Type B pancreatic cell (in vitro differentiated cells): ENCODE results near the gene MT1M. TPM values are rescaled to one million over a fixed set of nuclear protein-coding genes. Genes with fewer than 3 reads are reported as not detected.
A peak's percentile ranks its signal among the peaks of the same experiment; 100 is the strongest.

Experiments used
- DNase-seq: peaks from one replicate; pipeline ENCODE4 v3.0.0; 2021; ENCODE audit warnings: mixed read lengths; ENCODE audit not compliant: unreplicated experiment; ENCODE audit errors: extremely low spot score
- H3K27ac Mint-ChIP-seq: 2 replicates; pipeline ENCODE4 v1.8.0; 2021; ENCODE audit warnings: mild to moderate bottlenecking, mixed read lengths
- H3K27me3 Mint-ChIP-seq: 2 replicates; pipeline ENCODE4 v1.8.0; 2021; ENCODE audit warnings: mixed read lengths
- H3K36me3 Mint-ChIP-seq: 2 replicates; pipeline ENCODE4 v1.8.0; 2021; ENCODE audit warnings: mixed read lengths
- H3K4me1 Mint-ChIP-seq: one replicate; pipeline ENCODE4 v1.8.0; 2021; ENCODE audit warnings: mixed read lengths; ENCODE audit not compliant: unreplicated experiment
- H3K4me3 Mint-ChIP-seq: 2 replicates; pipeline ENCODE4 v1.8.0; 2021; ENCODE audit warnings: mild to moderate bottlenecking, mixed read lengths
- H3K9me3 Mint-ChIP-seq: 2 replicates; pipeline ENCODE4 v1.8.0; 2021; ENCODE audit warnings: mixed read lengths
- total RNA-seq: library from RNA; stranded (reverse); gene quantifications from 2 replicates; pipeline ENCODE4 v1.2.1, GENCODE V29; 2021; ENCODE audit warnings: low replicate concordance
- TF ChIP-seq, protein P1 (sequence below): fragments of 200-600 bp; sonication (generic); conservative IDR thresholded peaks from 2 replicates; pipeline ENCODE4 v1.5.0; 2021; ENCODE audit warnings: antibody characterized with exemption, mild to moderate bottlenecking

Gene MT1M
- total RNA-seq, 1 donor from 2014 or later: not detected

DNA sequence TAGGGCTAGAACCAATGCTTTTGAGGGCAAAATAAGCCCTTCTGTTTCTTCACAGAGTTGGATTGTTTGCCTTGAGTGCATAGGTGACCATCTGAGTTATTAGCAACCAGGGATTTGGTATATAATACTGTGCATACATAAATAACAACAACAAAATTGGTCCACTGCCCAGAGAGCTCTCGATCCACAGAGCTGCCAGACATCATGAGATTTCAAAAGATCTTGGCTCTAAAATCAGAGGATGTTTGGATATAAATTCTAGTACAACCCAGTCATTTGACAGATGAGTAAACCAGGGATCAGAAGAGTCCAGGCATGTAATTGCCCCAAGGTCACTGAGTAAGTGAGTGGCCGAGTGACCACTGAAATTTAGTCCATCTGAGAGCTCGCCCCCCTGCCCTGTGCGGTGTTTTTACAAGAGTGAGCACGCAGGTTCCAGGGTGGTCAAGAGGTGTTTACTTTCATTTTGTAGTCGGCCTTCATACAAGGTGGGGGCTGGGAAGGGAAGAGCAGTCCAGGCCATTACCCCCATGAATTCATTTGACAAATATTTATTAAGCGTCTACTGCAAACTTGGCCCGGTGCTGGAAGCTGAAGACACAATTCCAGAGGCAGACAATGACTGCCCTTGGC lies 25.9 kb upstream of the MT1M start:
- H3K4me1 Mint-ChIP-seq: peaks cover 40% of the 10 kb centered on the region
- TF ChIP-seq, protein P1, sequence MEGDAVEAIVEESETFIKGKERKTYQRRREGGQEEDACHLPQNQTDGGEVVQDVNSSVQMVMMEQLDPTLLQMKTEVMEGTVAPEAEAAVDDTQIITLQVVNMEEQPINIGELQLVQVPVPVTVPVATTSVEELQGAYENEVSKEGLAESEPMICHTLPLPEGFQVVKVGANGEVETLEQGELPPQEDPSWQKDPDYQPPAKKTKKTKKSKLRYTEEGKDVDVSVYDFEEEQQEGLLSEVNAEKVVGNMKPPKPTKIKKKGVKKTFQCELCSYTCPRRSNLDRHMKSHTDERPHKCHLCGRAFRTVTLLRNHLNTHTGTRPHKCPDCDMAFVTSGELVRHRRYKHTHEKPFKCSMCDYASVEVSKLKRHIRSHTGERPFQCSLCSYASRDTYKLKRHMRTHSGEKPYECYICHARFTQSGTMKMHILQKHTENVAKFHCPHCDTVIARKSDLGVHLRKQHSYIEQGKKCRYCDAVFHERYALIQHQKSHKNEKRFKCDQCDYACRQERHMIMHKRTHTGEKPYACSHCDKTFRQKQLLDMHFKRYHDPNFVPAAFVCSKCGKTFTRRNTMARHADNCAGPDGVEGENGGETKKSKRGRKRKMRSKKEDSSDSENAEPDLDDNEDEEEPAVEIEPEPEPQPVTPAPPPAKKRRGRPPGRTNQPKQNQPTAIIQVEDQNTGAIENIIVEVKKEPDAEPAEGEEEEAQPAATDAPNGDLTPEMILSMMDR: no peak
- H3K4me3 Mint-ChIP-seq: peak overlapping the region; percentile 27
- H3K9me3 Mint-ChIP-seq: no peaks in the 10 kb centered on the region
- H3K27ac Mint-ChIP-seq: no peak overlapping the region
- peaks cover 44% of the 10 kb centered on the region for H3K27me3 Mint-ChIP-seq
- H3K36me3 Mint-ChIP-seq: no peaks in the 10 kb centered on the region
- no peak for DNase-seq

DNA sequence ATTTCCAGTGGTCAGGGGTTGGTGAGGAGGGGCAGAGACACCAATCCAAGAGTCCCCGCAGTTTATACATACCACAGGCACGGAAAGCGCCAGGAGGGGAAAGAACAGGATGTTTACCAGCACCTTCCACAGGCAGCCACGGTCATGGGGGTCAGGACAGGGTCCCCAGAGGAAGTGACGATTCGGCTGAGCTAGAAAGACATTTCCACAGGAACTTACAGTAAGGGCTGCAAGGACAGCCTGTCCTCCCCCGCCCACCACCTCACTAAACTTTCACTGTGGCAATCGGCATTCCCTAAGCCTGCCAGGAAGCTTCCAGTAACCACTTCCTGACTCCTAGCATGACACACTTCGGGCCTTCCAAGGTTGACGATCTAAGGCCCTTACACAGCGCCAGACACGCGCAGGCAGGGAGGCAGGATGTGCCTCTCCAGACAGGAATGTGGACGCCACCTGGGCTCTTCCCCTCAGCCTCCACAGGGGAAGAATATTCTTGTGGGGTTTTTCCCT lies 25.3 kb upstream of the MT1M start:
- Mint-ChIP-seq H3K36me3 (no peaks in the 10 kb centered on the region), H3K4me3 (peak overlapping the region; percentile 27), H3K4me1 (peaks cover 40% of the 10 kb centered on the region), H3K27ac (peak overlapping the region; percentile 49), H3K9me3 (no peaks in the 10 kb centered on the region), H3K27me3 (peaks cover 38% of the 10 kb centered on the region)
- TF ChIP-seq, protein P1: no peak
- no peak for DNase-seq

- TF ChIP-seq, protein P1: no peak
- peak overlapping the region; percentile 49 for H3K27ac Mint-ChIP-seq
- H3K36me3 Mint-ChIP-seq: no peaks in the 10 kb centered on the region
- peaks cover 39% of the 10 kb centered on the region for H3K27me3 Mint-ChIP-seq
- H3K9me3 Mint-ChIP-seq: no peaks in the 10 kb centered on the region
- no peak for DNase-seq
- peak overlapping the region; percentile 62 for H3K4me3 Mint-ChIP-seq
- H3K4me1 Mint-ChIP-seq: peaks cover 40% of the 10 kb centered on the region
Observed at GRCh38 chr16:56607675-56608042, 24.8 kb upstream of the MT1M start.

DNA sequence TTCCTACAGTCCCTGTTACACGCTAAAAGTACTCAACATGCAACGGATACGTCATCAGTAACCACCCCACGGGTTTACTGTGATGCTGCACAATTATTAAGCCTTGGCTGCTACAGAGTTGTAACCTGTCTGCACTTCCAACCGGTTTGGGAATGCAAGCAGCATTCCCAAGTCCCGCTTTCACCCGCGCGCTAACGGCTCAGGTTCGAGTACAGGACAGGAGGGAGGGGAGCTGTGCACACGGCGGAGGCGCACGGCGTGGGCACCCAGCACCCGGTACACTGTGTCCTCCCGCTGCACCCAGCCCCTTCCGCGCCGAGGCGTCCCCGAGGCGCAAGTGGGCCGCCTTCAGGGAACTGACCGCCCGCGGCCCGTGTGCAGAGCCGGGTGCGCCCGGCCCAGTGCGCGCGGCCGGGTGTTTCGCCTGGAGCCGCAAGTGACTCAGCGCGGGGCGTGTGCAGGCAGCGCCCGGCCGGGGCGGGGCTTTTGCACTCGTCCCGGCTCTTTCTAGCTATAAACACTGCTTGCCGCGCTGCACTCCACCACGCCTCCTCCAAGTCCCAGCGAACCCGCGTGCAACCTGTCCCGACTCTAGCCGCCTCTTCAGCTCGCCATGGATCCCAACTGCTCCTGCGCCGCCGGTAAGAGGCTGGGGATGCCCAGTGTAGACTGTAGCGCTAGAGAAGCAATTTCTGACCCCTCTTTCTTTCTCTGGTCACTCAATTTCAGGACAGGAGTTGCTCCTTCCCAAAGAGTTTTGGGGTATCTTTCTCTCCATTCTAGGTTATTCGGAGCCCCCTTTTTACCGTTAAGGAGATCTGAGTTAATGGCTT lies 24.2 kb upstream of the MT1M start, which contains the start of gene MT2A:
TSS of gene MT2A (plus strand) at position 542 of the 833 bp plus-strand sequence. CDS start at position 614, 72 bp downstream.
- Mint-ChIP-seq H3K36me3 (no peaks in the 10 kb centered on the region), H3K9me3 (no peaks in the 10 kb centered on the region), H3K27ac (peak within 1 kb of the TSS; percentile 62), H3K27me3 (peaks cover 40% of the 10 kb centered on the region), H3K4me3 (peak within 1 kb of the TSS; percentile 86), H3K4me1 (peaks cover 40% of the 10 kb centered on the region)
- TF ChIP-seq, protein P1: no peak
- peak; percentile 84 for DNase-seq

GRCh38 chr16:56608876-56609462 lies 23.5 kb upstream of the MT1M start:
- Mint-ChIP-seq H3K27ac (peak overlapping the region; percentile 62), H3K4me1 (peaks cover 40% of the 10 kb centered on the region), H3K36me3 (no peaks in the 10 kb centered on the region), H3K27me3 (peaks cover 42% of the 10 kb centered on the region), H3K4me3 (peak overlapping the region; percentile 86), H3K9me3 (no peaks in the 10 kb centered on the region)
- no peak for DNase-seq
- TF ChIP-seq, protein P1: no peak
